GM12874 (cell line): ENCODE results near the gene IL22.

Experiments
- TF ChIP-seq, protein P1 (sequence below): IDR thresholded peaks from 2 replicates; pipeline ENCODE4 v1.5.1; 2011; ENCODE audit warnings: low read depth, mild to moderate bottlenecking, control low read depth, low read length, moderate library complexity; ENCODE audit not compliant: insufficient read depth

Gene IL22

DNA sequence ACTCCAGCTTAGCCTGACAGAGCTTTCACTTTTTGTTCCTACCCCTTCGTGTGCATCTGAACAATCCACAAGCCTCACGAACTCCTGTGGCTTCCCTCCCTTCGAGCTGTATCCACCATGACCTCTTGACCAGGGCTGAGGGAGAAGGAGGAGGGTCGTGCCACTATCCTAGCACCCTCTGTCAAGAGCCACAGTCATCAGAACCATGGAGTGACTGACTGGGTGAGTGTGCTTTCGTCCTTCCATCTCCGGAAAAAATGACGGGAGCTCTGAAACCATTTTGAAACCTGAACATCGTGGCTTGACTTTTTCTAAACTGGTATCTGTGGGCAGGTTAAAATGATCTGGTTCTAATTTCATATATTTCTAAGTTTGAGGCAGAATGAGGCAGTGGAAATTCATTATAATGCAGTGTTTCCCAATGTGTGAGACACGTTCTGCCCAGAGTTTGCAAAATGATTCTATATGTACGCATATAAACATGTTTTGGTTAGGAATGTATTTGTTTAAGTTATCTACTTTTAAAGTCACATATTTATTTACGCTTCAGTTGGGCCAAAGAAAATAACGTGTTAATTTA, 54.8 kb downstream of the IL22 start:
- TF ChIP-seq, protein P1, sequence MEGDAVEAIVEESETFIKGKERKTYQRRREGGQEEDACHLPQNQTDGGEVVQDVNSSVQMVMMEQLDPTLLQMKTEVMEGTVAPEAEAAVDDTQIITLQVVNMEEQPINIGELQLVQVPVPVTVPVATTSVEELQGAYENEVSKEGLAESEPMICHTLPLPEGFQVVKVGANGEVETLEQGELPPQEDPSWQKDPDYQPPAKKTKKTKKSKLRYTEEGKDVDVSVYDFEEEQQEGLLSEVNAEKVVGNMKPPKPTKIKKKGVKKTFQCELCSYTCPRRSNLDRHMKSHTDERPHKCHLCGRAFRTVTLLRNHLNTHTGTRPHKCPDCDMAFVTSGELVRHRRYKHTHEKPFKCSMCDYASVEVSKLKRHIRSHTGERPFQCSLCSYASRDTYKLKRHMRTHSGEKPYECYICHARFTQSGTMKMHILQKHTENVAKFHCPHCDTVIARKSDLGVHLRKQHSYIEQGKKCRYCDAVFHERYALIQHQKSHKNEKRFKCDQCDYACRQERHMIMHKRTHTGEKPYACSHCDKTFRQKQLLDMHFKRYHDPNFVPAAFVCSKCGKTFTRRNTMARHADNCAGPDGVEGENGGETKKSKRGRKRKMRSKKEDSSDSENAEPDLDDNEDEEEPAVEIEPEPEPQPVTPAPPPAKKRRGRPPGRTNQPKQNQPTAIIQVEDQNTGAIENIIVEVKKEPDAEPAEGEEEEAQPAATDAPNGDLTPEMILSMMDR, result no peak
